Aortic smooth muscle cell (primary cell): ENCODE data around the gene TSPAN32. TPM values are rescaled to one million over a fixed set of nuclear protein-coding genes. Genes with fewer than 3 reads are reported as not detected.

ENCODE experiments used
- total RNA-seq: library from RNA; depleted of rRNA; stranded (reverse); fragments of >200 nt; gene quantifications from 2 replicates; pipeline ENCODE4 v1.2.3, GENCODE V29; 2014

The TSPAN32 gene, protein sequence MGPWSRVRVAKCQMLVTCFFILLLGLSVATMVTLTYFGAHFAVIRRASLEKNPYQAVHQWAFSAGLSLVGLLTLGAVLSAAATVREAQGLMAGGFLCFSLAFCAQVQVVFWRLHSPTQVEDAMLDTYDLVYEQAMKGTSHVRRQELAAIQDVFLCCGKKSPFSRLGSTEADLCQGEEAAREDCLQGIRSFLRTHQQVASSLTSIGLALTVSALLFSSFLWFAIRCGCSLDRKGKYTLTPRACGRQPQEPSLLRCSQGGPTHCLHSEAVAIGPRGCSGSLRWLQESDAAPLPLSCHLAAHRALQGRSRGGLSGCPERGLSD
- total RNA-seq: 0.25 and 0.26 TPM in 2 replicates

DNA sequence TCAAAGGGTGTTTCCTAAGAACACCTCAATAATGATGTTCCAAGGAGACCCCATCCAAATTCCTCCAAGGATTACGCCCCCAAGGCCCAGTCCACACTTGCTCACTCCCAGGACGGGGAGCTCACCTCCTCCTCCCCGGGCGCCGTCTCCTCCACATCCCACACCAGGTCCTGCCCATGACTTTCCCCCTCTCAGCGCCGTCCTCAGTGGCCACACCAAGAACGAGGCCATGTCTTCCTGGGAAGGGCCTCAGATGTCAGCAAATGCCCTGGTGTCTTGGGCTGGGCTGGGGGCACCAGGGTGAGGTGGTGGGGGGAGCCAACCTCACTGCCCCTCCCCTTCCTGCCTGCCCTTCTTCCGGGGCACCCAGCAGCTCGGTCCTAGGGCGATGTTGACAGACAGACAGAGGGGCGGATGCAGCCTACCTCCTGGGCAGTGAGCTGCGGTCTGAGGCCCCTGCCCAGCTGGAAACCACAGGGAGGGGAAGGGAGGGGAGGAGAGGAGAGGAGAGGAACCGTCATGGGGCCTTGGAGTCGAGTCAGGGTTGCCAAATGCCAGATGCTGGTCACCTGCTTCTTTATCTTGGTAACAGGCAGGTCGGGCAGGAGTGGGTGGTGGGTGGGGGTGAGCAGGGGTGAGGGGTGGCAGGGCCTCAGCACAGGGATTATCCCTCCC is at the start of gene TSPAN32, which contains the start of gene C11orf21:
TSPAN32 (plus strand) TSS at position 383 of the 675 bp plus-strand sequence; CDS start at position 520, 137 bp downstream.
C11orf21 (minus strand) TSS at position 288 of the 675 bp plus-strand sequence; CDS start at position 178, 110 bp downstream.

DNA sequence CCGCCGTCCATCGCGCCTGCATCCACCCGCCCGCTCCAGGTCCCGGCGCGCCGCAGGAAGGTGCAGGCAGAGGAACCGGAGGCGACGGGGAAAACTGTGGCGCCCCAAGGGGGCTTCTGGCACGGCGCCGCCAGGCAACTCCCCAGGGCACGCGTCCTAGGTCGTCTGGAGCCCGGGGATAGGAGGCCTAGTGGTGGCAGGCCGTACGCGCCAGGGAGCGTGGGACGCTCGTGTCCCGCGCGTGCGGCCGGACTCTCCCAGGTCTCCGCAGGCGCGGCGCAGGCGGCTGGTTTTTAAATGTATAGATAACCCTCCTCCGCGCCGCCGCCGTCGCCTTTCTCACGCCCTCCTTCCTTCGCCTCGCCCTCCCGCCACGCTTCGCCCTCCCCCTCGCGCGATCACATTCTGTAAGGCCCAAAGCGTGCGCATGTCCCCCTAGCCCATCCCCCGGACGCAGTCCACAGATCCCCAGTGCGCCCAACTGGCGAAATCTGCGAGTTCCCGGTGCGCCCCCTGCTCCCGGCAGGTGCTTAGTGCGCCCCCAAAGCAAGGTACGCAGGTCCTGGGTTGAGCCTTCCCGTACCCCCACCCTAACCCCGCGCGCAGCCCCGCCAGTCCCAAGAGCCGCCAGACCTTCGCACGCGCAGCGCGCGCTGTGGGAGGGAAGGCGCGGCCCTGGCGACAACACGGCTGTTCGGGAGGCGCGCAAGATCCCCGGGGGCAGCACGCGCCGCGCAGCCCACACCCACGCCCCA is 31.3 kb upstream of the TSPAN32 start, which contains the start of gene ASCL2:
ASCL2 (minus strand) TSS at position 267 of the 755 bp plus-strand sequence; CDS start at position 11, 256 bp downstream.

Other genes with a start within 250 kb of the TSPAN32 start
- gene IGF2, start 162.6 kb upstream of the TSPAN32 start, total RNA-seq: under 0.01 TPM in 1 of 2 replicates, not detected in the other
- not detected in 2 replicates for gene INS, start 140.8 kb upstream of the TSPAN32 start, total RNA-seq
- not detected in 2 replicates for gene TH, start 130.2 kb upstream of the TSPAN32 start, total RNA-seq
- gene ASCL2, start 31.4 kb upstream of the TSPAN32 start, total RNA-seq: not detected in 2 replicates
- not detected in 2 replicates for gene C11orf21, start 95 bp upstream of the TSPAN32 start, total RNA-seq
- gene CD81, start 75.3 kb downstream of the TSPAN32 start, total RNA-seq: 254 and 442 TPM in 2 replicates
- gene TSSC4, start 98.7 kb downstream of the TSPAN32 start, total RNA-seq: 42.6 and 55.1 TPM in 2 replicates
- gene TRPM5, start 142.5 kb downstream of the TSPAN32 start, total RNA-seq: not detected in 2 replicates
- not detected in 2 replicates for gene KCNQ1, start 143.0 kb downstream of the TSPAN32 start, total RNA-seq